GM19239 (cell line): ENCODE data around the gene VLDLR.

Source experiments
- DNase-seq: peaks from one replicate; pipeline ENCODE4 v3.0.0; 2011; ENCODE audit warnings: low spot score; ENCODE audit not compliant: insufficient read length
- FAIRE-seq: peaks from 2 replicates; lab custom pipeline; 2011; peaks lifted over from hg19 to GRCh38; lab: Jason Lieb, UNC

Gene VLDLR

GRCh38 chr9:2657427-2657826, 35.8 kb downstream of the VLDLR start:
- FAIRE-seq, result no peak
- DNase-seq, result no peak

DNA sequence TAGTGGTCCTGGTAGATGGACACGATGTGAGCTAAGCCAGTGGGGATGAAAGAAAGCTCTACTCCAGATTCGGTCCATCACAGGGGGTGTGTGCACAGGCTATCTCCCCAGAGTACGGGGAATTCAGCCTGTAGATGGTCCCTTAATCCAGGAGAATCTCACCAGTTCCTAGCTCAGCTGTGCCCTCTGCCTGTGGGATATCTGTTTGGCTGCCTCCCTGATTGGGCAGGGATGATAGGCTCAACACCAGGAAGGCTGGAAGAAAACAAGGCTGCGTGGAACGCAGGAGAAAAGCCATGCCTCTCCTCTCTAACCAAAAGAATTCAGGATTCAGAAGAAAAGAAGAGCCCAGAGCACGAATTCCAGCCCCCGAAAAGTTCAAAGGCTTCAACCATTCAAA, 40.9 kb downstream of the VLDLR start:
- DNase-seq, result no peak
- no peak for FAIRE-seq

DNA sequence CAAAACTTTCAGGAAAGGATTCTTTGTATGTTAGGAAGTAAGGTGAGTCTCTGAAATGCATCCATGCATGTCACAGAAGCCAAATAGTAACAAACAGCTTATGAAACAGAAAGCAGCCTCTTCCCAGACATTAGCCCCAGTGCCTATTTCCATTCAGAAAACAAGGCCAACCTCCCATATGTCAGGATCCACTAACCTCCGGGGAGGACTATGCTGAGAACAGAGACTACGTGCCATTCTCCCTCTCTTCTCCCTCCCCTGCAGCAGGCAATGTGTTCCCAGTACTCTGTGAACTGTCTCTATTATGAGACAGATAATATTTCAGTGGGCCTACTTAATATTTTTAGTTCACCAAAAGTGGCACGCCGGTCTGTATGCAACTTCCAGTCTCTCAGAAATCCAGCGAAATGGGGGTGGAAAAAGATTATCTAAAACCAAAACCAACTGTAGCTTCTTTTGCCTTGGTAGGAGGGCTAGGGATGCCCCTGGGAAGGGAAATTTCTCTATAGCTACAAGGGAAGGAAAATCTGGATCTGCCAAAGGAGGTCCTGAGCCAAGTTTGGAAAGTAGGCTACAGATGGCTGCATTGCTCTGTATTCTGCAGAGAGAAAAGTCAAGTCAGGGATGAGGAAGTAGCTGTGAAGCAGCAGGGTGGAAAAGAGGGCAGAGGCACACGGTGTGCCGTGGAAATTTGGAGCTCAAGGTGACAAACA, 42.0 kb downstream of the VLDLR start:
- no peak for FAIRE-seq
- DNase-seq, result no peak

- FAIRE-seq, result no peak
Measured at GRCh38 chr9:2664174-2665065, 42.8 kb downstream of the VLDLR start.

DNA sequence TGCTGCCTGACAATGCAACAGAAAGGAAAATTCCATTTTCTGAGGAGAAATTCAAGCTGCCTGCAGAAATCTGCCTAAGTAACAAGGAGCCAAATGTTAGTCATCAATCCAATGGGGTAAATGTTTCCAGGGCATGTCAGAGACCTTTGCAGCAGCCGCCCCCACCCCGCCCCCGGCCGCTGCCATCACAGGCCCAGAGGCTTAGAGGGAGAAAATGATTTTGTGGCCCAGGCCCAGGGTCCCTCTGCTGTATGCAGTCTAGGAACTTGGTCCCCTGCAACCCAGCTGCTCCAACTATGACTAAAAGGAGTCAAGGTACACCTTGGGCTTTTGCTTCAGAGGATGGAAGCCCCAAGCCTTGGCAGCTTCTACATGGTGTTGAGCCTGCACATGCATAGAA, 45.0 kb downstream of the VLDLR start:
- FAIRE-seq, result no peak
- DNase-seq, result no peak

More at GRCh38 chr9:2664174-2665065, 42.8 kb downstream of the VLDLR start:
- no peak for DNase-seq

GRCh38 chr9:2673161-2673560, 51.6 kb downstream of the VLDLR start:
- no peak for DNase-seq
- no peak for FAIRE-seq

- no peak for DNase-seq
- no peak for FAIRE-seq
Measured at GRCh38 chr9:2674141-2674824, 52.7 kb downstream of the VLDLR start.

GRCh38 chr9:2675834-2676233, 54.2 kb downstream of the VLDLR start:
- DNase-seq (no peak), FAIRE-seq (no peak)

DNA sequence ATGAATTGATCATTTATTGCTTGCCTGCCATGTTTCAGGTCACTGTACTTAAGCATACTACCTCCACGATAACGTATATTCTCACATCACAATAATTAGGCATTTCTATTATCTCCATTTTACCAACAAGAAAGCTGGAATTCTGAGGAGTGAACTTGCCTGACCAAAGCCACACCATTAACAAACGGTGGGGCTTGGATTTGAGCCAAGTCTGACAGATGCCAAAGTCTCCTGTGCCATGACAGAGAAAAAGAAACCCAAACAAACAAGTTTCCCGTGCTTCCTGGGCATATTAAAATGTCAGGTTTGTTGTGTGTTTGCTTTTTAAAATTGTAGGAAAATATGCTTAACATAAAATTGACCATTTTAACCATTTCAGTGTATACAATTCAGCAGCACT, 54.9 kb downstream of the VLDLR start:
- no peak for FAIRE-seq
- no peak for DNase-seq

DNA sequence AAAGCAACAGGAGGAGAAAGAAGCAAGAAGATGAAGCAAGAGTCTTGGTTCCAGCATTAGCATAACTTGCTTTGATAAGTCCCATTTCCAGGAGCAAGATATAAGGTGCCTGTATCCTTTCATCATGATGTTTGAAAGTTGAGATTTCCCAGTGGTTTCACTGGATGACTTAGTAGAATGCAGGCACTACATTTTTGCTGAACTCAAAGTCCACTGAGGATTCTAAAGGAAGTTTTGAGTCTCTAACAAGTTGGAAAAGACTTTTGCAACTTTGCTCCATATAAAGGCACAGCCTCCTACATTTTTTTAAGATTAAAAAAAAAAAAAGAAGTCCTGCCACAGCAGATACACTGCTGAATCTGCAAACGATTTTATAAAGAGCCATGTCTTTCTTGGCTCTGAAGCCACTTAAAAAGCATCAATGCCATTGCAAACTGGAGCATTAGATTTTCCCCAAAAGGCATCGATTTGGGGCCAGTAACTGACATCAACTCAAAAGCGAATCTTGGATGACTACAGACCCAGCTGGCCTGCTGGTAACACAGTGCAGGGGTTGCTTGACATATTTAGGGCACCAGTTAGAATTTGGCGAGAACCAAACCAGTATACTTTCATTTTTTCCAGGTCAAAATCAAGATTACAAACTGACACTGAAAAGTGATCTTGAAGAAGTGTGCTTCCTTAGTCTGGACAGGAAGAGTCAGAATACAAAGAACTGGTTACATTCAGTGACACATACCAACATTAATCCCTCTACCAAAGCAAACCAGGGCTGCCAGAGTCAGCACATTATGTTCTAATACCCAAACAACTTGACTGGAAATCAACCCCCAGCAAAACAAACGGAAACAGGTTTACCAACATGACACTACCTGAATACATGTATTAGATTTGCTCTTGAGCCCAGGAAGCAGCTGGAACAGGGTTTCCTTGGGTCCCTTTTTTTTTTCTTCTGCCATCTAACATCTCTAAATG, 56.6 kb downstream of the VLDLR start:
- FAIRE-seq (no peak), DNase-seq (no peak)

- FAIRE-seq, result no peak
- DNase-seq, result no peak
Measured at GRCh38 chr9:2679011-2679410, 57.4 kb downstream of the VLDLR start.

GRCh38 chr9:2681981-2682380, 60.4 kb downstream of the VLDLR start:
- DNase-seq (no peak), FAIRE-seq (no peak)

DNA sequence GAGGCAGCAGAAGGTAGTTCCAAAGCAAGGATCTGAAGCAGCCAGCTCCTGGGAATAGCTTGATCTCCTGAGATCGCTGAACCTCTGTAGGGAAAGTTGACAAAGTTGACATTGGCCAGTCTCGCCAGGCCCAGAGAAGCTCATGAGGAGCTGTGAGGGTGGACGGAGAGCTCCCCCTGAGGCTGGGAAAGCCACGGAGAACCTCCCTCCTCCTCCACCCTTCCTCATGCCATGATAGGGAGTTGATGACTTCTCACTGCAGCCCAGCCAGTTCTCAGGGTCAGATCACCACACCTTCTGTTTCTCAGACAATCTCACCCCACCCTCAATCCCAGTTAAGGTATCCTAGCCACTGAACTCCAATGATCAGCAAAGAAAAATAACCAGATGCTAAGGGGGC, 65.3 kb downstream of the VLDLR start:
- no peak for FAIRE-seq

DNA sequence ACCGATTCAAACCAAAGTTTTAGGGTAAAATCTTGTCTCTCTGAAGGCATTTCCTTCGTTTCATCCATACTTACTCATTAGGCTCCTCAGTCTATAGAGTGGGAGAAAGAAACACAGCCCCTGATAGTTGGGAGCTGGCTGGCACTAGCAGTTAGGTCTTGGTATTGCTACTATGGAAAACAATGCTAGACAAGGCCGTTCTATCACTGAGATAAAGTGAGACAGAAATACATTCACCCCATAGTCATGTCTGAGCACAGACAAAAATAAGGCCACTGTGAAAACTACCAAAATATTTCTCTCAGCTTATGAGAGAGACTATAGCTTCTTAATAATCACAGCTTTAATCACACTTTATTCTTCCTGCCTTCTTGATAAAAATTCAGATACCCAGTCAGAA, 67.0 kb downstream of the VLDLR start:
- DNase-seq, result no peak
- no peak for FAIRE-seq

More for the DNA sequence above, 65.3 kb downstream of the VLDLR start:
- DNase-seq, result no peak

DNA sequence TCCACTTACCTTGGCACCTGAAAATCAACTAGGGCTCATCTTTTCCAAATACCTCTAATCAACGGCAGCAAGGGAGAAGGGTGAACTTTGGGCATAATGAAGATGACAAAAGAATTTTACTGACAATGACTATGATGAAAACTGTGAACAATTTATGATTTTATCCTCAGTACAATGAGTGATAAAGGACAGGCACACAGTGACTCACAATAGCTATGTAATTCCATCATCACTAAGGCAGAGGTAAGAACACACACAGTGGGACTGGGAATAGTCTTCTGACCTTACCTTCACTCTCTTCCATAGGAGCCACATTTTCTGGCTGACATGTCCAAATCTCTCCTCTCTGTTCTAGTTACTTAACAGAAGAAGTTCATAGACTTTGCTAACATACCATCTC, 69.6 kb downstream of the VLDLR start:
- FAIRE-seq, result no peak

DNA sequence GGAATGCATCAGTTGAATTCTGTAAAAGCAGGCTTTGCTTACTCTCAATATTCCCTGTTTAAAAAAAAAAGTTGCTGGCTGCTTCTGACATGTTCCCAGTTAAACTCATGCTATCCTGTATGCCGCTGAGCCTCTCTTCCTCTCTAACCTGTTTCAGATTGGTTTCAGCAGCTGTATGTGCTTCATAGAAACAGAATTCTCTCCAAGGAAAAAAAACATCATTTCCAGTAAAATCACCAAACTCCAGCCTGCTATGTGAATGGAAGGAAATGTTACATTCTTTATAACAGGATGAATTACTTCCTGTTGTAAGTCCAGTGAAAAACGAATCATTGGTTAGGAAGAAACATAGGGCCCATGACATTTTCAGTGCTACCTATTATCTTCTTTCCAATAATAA, 70.0 kb downstream of the VLDLR start:
- DNase-seq (no peak), FAIRE-seq (no peak)

More for the DNA sequence above, 69.6 kb downstream of the VLDLR start:
- no peak for DNase-seq

GRCh38 chr9:2693056-2693455, 71.5 kb downstream of the VLDLR start:
- DNase-seq (no peak), FAIRE-seq (no peak)

DNA sequence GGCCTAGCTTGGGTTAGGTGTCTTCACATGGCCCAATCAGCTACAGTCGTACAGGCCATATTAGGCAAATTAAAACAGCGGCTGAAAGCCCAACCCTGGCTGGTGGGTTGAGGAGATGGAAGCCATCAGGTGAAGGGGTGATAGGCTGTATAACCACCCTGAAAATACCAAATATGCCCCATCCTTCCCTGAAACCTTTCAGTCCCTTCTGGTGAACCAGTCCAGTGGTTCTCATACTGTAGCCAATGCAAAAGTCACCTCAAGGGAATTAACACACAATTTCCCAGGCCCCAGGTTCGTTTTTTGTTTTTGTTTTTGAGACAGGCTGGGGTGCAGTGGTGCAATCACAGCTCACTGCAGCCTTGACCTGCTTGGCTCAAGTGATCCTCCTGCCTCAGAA, 75.9 kb downstream of the VLDLR start:
- no peak for DNase-seq
- FAIRE-seq, result no peak

DNA sequence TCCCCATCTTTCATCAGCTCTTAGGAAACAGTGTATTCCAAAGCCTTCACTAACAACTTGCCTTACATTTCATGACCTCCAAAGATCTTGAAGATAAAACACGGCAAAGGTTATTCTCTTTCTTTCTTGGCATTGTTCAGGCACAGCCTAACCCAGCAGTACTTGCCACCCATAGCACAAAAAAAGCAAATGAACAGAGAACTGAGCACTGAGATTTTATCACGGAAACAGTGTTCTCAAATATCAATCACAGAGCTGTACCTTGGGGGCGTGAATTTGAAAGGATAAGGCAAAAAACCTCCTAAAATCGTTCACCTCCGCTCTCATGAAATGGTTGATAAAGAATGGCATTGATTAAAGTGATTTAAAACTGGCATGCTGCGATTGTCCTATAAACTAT, 78.8 kb downstream of the VLDLR start:
- DNase-seq, result no peak

More for the DNA sequence above, 78.8 kb downstream of the VLDLR start:
- no peak for FAIRE-seq
